RPMI8226 (cell line): ENCODE measurements around the gene HSPG2.
A peak's percentile ranks its signal among the peaks of the same experiment; 100 is the strongest.
"Not testable (repeated sequence)": the region's sequence is repeated elsewhere in the genome, so short reads cannot be mapped to it uniquely, and the experiment has no call there.

Source experiments
- DNase-seq: peaks from one replicate; pipeline ENCODE4 v3.0.0-alpha.2; 2015

The HSPG2 gene

DNA sequence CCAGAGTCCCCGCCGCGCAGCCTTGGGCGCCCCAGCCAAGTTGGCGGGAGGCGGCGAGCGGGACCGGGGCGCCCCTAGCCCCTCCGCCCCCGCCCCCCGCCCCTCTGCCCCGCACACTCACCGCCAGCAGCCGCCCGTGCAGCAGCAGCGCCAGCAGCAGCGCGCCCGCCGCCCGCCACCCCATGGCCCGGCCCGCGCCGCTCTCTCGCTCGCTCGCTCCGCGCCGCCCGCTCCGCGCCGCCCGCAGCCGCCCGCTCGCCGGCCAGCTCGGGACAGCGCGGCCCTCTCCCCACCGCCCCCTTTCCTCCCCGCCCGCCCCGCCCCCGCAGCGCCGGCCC is at the start of gene HSPG2:
Gene HSPG2, minus strand, starts transcription at position 277 of the 338 bp plus-strand sequence. Its CDS starts 93 bp downstream, at position 184.
- peak; percentile 65 for DNase-seq

DNA sequence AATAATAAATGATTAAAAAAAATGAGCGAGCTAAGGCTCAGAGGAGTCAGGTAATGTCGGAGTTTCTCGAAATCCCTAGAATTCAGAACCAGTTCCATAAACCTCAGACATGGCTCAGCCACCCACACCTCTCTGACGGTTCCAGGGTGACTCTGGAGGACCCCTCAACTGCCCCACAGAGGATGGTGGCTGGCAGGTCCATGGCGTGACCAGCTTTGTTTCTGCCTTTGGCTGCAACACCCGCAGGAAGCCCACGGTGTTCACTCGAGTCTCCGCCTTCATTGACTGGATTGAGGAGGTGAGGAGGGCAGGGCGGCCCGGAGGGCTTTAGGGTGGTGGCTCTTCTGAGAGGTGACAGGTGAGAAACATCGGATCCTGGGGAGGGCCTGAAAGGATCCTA is 49.3 kb upstream of the HSPG2 start:
- DNase-seq, result not testable (repeated sequence)

DNA sequence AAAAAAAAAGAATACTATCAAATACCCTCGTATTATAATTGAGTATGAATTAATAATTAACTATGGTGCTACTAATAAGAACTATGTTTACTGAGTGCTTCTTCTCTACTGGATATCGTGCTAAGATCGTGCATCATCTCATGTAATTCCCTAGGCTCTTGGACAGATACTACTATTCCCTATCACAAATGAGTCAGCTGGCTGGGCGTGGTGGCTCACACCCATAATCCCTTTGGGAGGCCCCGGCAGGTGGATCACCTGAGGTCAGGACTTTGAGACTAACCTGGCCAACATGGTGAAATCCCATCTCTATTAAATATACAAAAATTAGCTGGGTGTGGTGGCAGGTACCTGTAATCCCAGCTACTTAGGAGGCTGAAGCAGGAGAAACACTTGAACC is 48.8 kb upstream of the HSPG2 start:
- not testable (repeated sequence) for DNase-seq

DNA sequence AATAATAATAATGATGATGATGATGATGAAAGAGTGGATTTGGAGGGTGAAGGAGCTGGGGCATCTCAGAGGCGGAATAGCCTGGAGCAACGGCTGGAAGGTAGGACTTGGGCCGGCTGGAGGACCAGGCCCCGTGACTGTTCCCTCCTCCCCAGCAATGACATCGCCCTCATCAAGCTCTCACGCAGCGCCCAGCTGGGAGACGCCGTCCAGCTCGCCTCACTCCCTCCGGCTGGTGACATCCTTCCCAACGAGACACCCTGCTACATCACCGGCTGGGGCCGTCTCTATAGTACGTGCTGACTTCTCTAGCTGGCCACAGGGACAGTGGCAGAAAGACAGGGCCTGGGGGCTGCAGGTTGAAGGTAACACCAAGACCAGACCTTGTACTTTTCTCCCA is 46.4 kb upstream of the HSPG2 start:
- not testable (repeated sequence) for DNase-seq

DNA sequence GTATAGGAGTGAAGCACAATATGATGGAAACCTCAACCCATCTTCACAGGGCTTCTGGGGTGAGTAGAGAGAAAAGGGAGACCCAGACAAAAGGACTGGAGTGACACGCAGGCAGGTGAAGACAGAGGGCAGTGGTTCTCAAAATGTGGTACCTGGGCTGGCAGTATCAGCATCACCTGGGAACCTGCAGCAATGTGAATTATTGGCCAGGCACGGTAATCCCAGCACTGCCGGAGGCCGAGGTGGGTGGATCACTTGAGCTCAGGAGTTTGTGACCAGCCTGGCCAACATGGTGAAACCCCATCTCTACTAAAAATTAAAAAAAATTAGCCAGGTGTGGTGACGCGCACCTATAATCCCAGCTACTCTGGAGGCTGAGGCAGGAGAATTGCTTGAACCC is 45.0 kb upstream of the HSPG2 start:
- DNase-seq, result not testable (repeated sequence)

DNA sequence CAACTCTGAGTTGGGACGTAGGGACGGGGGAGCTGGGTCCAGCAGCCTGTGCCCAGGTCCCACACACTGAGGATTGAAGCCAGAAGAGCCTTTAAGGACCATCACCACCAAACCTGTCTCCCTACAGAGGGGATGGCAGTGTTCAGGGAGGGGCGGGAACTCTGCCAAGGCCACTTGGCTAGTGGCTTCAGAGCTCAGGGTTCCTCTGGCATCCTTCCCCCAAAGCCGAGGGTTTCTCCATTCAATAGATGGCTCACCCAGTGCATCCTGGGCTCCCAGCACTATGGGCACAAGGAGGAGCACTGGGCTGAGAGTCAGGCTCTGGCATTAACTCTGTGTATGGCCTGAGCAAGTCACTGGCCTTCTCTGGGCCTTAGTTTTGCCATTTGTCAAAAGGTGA is 44.1 kb upstream of the HSPG2 start:
- DNase-seq, result not testable (repeated sequence)

DNA sequence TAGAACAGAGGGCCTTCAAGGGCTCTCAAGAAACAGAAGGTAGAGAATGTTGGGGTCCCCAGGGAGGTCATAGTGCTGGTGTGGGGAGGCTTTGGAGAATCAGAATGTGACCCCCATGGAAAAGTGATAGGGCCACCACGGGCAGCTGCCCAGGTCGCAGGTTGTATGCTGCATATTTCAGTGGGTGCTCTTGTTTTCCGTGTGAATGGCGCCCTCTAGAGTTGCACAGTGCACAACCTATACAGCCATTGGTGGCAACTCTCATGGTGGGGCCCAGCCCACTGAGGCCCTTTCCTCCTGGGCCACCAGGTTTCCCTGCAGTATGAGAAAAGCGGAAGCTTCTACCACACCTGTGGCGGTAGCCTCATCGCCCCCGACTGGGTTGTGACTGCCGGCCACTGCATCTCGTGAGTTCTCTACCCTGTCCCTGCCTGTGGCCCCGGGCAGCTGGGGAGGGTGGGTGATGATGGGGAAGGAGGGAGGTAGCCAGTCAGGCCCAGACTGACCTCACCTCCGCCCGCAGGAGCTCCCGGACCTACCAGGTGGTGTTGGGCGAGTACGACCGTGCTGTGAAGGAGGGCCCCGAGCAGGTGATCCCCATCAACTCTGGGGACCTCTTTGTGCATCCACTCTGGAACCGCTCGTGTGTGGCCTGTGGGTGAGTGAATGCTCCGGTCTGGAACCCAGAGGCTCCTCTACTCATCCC is 43.6 kb upstream of the HSPG2 start:
- not testable (repeated sequence) for DNase-seq

DNA sequence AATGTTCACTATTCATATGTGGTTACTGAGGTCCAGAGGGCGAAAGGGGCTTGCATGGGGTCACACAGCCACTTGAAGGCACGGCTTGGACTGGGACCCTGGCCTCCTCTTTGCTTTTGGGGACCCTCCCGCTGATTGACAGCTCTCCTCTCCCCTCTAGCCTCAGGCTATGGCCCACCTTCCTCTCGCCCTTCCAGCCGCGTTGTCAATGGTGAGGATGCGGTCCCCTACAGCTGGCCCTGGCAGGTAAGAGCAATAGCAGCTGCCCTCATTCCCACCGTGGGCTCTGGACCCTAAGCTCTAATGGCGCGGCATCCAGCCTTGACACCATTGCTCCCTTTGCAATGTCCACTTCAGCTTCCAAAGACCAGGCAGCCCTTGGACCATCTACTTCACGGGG is 41.1 kb upstream of the HSPG2 start:
- DNase-seq, result not testable (repeated sequence)

DNA sequence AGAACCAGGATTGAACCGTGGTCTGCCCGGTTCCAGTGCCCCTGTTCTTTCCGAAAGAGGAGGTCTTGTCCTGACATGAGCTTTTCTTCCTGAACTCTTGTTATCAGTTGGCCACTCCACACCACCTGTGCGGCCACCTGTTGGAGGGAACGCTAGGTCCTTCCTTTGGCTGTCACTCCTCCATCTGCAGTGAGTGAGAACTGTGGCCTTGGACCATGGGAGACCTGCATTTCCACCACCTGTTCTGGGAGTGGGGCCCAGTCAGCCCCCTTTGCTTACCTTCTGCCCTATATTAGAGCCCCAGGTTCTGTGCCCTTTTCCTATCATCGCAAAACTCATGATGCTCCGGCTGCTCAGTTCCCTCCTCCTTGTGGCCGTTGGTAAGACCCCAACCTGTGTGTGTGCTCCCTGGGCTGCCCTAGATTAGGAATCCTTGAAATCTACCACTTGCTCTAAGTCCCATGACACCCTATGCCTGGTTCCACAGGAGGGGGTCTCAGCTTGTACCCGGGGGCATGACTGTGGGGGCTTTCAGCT is 39.7 kb upstream of the HSPG2 start, which contains the start of gene CELA3B:
Gene CELA3B, plus strand, starts transcription at position 320 of the 537 bp plus-strand sequence. Its CDS starts 18 bp downstream, at position 338.
- not testable (repeated sequence) for DNase-seq

DNA sequence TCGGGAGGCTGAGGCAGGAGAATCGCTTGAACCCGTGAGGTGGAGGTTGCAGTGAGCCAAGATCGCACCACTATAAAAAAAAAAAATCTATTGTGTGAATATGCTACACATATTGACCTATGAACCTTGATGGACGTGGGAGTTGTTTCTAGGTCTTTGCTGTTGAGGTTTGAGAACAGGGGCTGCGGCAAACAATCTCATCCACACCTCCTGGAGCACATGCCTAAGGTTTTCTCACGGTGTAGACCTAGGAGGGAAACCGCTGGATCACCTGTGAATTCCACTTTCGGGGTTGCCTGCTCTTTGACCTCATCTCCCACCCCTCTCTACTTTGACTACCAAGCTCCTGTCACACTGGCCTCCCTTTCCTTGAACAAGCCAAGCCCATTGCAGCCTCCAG is 38.2 kb upstream of the HSPG2 start:
- DNase-seq, result not testable (repeated sequence)

DNA sequence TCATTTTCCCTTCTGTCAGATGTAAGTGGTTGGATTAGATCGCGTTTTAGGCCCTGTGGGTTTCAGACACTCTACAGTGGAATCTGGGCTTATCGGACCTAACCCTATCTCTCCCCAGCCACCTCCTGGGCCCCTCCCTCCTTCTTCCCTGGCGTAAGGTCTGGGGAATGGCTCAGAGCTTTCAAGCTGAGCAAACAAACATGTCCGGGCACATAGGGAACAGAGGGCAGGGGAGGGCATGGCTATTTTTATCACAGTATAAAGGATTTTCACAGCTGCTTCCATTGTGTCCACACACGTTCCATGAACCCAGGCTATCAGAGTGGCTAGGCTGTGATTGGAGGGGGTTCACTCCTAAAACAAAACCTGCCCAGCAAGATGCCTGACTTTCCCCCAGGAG is 37.6 kb upstream of the HSPG2 start:
- DNase-seq, result not testable (repeated sequence)

DNA sequence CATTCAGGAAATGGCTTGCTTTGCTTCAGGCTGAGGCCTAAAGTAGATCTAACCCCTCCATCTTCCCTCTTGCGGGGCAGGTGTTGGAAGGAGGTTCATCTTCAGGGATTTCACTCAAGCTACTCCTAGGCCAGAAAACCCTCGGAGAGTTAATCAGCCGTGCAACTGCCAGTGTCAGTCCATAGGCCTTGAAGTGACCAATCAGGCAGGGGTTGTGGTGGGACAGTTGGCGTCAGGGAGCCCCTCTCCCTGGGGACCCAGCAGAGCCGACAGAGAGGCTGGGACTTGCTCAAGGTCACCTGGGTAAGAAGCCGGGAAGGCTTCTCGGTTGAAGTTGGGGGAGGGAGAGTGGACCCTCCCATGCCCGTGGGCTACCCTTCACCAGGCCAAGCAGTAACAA is 36.8 kb upstream of the HSPG2 start:
- DNase-seq, result not testable (repeated sequence)

DNA sequence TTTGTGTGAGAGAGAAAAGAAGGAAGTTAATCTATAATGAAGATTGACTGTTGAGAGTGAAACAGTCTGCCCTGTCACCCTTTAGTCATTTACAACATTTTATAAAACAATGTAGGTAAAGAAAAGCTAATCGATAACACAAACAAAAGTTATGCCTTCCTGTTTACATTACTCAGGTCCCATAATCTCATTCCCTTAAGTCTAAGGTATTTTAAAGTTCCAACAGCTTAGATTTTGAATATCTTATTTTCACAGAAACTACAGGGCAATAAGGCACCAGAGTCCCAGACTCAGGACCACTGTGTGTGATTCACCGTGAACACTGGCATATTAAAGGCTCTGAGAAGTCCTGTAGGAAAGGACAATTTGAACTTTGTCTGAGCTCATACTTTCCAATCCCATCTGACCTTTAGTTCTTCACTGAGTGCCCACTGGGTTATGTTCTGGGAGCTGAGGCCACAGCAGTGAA is 35.9 kb upstream of the HSPG2 start:
- not testable (repeated sequence) for DNase-seq

DNA sequence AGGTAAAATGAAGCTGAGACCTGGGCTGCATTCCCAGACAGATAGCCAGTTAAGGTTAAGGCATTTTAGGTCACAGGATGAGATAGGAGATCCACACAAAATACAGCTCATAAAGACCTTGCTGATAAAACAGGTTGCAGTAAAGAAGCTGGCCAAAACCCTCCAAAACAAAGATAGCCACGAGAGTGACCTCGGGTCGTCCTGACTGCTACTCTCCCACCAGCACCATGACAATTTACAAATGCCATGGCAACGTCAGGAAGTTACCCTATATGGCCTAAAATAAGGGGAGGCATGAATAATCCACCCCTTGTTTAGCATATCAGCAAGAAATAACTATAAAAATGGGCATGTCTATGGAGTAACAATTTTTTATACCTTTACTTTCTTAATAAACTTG is 33.4 kb upstream of the HSPG2 start:
- not testable (repeated sequence) for DNase-seq

DNA sequence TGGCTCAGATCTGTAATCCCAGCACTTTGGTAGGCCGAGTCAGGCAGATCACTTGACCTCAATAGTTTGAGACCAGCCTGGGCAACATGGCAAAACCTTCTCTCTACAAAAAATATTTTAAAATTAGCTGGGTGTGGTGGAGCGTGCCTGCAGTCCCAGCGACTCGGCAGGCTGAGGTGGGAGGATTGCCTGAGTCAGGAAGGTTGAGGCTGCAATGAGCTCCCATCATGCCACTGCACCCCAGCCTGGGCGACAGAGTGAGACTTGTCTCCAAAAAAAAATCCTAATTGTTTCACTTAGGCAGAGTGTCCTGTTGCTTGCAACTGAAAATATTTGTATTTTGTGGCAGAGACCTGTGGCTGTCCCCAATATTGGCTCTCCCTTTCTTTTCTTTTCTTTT is 32.0 kb upstream of the HSPG2 start:
- DNase-seq, result not testable (repeated sequence)

DNA sequence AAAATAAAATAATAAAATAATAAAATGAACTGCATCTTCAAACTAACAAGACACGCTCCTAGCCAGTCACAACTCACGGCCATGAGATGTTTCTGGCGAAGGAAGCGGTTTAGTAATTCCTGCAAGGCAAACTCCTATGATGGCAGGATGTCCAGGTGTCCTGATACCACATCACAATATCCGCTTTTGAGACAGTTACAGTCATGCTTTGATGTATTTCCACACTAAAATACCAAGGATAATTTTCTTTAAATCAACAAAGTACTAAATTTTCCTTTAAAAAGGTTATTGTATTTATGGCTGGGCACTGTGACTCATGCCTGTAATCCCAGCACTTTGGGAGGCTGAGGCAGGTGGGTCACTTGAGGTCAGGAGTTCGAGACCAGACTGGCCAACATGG is 30.1 kb upstream of the HSPG2 start:
- DNase-seq, result not testable (repeated sequence)

DNA sequence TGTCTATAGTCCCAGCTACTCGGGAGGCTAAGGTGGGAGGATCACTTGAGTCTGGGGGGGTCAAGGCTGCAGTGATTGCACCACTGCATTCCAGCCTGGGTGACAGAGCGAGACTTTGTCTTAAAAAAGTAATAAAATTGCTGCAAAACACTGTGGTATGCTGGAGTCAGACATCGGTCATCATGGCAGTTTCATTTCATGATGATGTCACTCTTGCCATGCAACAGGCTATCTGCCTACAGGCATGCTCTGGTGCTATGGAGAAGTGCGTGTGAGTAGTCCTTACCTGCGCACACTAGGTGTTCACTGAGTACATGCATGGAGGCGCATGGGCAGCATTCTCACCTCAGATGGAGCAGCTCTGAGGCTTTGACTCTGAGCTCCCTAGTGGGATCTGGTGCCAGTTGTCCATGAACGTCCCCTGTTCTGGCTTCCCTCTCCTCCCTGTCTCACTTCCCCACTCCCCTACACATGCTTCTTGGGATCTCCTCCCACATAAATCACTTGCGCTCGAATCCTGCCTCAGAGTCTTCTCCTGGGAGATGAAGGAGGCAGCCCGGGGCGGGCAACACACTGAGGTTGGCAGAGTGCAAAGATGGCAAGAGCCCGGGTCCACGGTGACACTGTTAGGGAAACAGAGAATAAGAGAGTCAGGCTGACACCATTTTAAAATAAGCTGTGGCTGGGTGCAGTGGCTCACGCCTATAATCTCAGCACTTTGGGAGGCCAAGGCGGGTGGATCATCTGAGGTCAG is 29.3 kb upstream of the HSPG2 start:
- DNase-seq, result no peak

DNA sequence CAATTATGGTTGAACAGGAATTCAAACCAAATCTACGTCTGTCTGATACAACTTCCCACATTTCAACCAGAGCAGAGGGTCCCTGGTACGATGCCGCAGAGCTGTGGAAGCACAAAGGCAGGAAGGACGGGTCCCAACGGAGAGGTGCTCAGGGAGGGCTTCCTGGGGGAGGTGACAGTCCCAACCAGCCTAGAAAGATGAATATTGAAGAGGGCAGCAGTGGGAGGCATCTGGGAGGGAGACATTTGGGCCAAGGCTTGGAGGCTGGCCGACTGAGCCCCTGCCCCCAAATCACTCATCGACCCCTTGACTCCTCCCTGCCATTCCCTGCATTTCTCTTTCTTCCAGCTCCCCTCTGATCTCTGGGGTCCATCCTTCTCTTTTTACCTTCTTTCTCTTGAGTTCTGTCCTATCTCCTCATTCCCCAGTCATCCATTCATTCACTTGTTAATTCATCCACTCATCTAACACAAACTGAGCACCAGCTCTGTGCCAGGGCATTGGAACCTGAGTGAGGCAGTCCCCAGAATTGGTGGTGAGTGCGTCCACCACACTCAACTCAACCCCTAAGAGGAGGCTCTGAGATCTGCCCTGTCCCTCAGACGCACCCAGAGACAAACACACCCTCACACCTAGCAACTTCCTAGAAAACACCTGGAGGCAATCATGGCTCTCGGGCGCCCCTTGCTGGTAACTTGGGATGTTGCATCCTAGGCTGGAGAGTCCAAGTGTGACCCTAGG is 26.5 kb upstream of the HSPG2 start:
- peak; percentile 84 for DNase-seq

DNA sequence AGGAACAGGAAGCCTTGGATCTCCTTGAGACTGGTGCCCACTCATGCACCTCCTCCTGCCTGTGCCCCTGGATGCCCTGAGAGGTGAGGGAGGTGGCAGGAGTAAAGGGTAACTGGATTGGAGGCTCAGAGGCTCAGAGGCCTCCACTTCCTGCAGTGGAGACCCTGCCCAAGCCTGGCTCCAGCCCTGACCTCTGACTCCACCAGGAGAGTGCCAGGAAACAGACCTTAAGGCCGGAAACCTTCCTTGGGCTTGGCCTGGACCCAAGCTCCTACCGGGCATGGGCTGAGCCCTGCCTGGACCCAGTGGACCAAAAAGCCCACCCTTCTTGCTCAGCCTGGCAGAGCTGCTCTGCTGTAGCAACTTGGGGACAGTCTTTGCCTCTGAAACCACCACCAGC is 24.7 kb upstream of the HSPG2 start:
- no peak for DNase-seq

DNA sequence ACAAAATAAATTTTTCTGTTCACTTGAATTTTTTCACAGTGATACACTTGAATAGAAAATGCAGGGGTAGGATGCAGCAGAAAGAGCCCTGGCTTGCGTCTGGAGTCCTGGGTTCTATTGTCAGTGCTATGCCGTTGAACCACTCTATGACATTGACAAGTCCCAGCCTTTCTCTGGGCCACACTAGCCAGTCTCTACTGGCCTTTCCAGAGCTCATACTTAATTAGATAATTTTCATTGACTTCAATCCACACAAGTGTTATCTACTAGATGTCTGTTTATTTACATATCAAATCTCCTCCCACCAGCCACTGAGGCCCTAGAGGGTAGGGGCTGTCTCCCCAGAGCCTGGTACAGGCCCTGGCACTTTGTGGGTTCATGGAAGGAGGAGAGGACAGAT is 24.2 kb upstream of the HSPG2 start:
- no peak for DNase-seq

DNA sequence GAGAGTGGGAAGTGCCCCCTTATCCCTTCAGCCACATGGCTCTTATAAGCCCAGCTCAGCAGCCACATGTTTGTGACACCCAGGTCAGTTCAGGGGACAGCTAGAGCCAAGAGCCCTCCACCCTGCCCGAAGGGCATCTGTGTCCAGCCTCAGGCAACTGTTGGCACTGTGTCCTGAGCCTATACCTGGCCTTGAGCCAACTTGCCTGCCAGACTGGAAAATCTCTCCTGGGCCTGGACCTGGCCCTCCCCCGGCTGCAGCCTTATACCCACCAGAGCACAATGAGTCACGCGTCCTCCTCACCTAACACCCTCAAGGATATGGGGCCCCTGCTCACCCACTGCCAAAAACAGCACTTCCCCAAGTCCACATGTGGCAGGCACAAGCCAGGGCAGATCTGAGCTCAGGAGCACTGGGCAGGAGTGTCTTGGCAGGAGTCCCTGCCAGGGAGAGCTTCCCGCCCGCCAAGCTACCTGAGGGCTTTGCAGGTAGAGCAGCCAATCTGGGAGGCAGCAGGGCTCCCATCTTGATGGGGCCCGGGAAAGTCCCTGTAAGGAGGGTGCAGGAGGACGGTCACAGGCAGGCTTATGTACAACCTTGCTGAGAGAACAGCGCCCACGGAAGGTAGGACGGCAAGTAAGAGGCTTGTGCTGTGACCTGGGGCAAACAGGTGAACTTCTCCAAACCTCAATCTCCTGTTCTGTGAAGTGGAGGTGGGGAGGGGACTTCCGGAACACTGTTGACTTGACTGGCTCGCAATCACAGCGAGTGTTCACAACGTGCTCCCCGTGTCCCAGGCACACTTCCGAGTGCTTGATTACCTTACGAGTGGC is 19.8 kb upstream of the HSPG2 start:
- DNase-seq, result peak; percentile 78
